Measurements from ENCODE around the gene LILRA6.
"Not testable (repeated sequence)": the region's sequence is repeated elsewhere in the genome, so short reads cannot be mapped to it uniquely, and the experiment has no call there.

Gene LILRA6

GRCh38 chr19:54247106-54247930, 4.7 kb upstream of the LILRA6 start:
- in situ Hi-C loops (cut with HindIII; ENCODE audit: low sequenced_read_pairs) = no loop called here
- no peak for TF ChIP-seq CTCF (IDR thresholded peaks at IDR 0.05; ENCODE audit: low read depth, low read length)
- no peak for DNase-seq (ENCODE audit: low read depth, low spot score)
- H3K4me3 ChIP-seq (ENCODE audit: low read depth, low read length) = no peak overlapping the region

- in situ Hi-C loops (cut with HindIII; ENCODE audit: low sequenced_read_pairs) = no loop called here
- DNase-seq (ENCODE audit: low read depth, low spot score) = no peak
- H3K4me3 ChIP-seq (ENCODE audit: low read depth, low read length) = no peak overlapping the region
- TF ChIP-seq CTCF (IDR thresholded peaks at IDR 0.05; ENCODE audit: low read depth, low read length) = no peak
Measured at GRCh38 chr19:54245936-54246335, 3.3 kb upstream of the LILRA6 start.

- DNase-seq (ENCODE audit: low read depth, low spot score); H3K4me3 ChIP-seq (ENCODE audit: low read depth, low read length); in situ Hi-C loops (cut with HindIII; ENCODE audit: low sequenced_read_pairs): not testable (repeated sequence)
Measured at GRCh38 chr19:54243809-54244208, 1.2 kb upstream of the LILRA6 start.

- H3K4me3 ChIP-seq (ENCODE audit: low read depth, low read length); DNase-seq (ENCODE audit: low read depth, low spot score); in situ Hi-C loops (cut with HindIII; ENCODE audit: low sequenced_read_pairs): not testable (repeated sequence)
Measured at GRCh38 chr19:54242234-54242633, 356 bp downstream of the LILRA6 start.

- in situ Hi-C loops (cut with HindIII; ENCODE audit: low sequenced_read_pairs); DNase-seq (ENCODE audit: low read depth, low spot score); H3K4me3 ChIP-seq (ENCODE audit: low read depth, low read length): not testable (repeated sequence)
Measured at GRCh38 chr19:54240372-54241336, 1.9 kb downstream of the LILRA6 start.

GRCh38 chr19:54239491-54240371, 2.9 kb downstream of the LILRA6 start:
- DNase-seq (ENCODE audit: low read depth, low spot score); H3K4me3 ChIP-seq (ENCODE audit: low read depth, low read length); in situ Hi-C loops (cut with HindIII; ENCODE audit: low sequenced_read_pairs): not testable (repeated sequence)

GRCh38 chr19:54233941-54234340, 8.6 kb downstream of the LILRA6 start:
- in situ Hi-C loops (cut with HindIII; ENCODE audit: low sequenced_read_pairs) = no loop called here
- no peak for DNase-seq (ENCODE audit: low read depth, low spot score)
- no peak for TF ChIP-seq CTCF (IDR thresholded peaks at IDR 0.05; ENCODE audit: low read depth, low read length)
- no peak overlapping the region for H3K4me3 ChIP-seq (ENCODE audit: low read depth, low read length)
